Measurements from ENCODE around the gene CCDC71L.
"Not testable (repeated sequence)": the region's sequence is repeated elsewhere in the genome, so short reads cannot be mapped to it uniquely, and the experiment has no call there.

The CCDC71L gene

GRCh38 chr7:106660862-106661720 is at the start of gene CCDC71L:
Gene CCDC71L, minus strand, starts transcription at chr7:106661158. Its CDS starts 262 bp downstream, at chr7:106660896.
- DNase-seq: peak; percentile 94

DNA sequence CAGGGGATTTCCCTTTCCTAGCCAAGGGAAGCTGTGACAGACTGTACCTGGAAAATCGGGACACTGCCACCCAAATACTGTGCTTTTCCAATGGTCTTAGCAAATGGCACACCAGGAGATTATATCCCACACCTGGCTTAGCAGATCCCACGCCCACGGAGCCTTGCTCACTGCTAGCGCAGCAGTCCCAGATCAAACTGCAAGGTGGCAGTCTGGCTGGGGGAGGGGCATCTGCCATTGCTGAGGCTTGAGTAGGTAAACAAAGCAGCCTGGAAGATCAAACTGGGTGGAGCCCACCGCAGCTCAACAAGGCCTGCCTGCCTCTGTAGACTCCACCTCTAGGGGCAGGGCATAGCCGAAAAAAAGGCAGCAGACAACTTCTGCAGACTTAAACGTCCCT is 48.6 kb upstream of the CCDC71L start:
- not testable (repeated sequence) for DNase-seq

- DNase-seq: no peak
These were observed 43.3 kb upstream of the CCDC71L start for GRCh38 chr7:106704000-106704840.

GRCh38 chr7:106693677-106694353 is 32.9 kb upstream of the CCDC71L start:
- DNase-seq: no peak

DNA sequence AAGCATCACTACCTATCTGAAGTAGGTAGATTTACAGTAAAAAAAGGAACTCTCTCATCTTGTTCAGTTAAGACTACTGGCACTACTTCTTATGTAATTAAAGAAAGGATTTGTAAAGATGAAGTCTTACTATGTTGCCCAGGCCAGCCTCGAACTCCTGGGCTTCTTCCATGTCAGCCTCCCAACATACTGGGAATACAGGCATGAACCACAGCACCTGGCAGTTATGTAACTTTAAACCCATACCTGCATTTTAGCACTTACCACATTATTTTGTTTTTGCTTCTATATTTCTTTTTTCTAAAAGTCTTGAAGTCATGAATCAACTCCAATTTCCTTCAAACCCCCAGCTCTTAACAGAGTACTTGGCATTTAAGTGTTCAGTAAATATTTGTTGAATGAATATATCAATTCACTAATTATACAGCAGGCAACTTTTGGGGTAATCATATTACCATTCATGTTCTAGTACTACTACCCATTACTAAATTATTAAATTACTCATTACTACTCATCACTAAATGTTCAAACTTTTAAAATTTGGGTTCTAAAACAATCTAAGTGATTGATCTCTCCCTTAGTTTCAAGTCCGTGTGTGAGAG is 31.6 kb upstream of the CCDC71L start:
- DNase-seq: no peak

GRCh38 chr7:106688161-106688560 is 27.2 kb upstream of the CCDC71L start:
- DNase-seq: not testable (repeated sequence)

DNA sequence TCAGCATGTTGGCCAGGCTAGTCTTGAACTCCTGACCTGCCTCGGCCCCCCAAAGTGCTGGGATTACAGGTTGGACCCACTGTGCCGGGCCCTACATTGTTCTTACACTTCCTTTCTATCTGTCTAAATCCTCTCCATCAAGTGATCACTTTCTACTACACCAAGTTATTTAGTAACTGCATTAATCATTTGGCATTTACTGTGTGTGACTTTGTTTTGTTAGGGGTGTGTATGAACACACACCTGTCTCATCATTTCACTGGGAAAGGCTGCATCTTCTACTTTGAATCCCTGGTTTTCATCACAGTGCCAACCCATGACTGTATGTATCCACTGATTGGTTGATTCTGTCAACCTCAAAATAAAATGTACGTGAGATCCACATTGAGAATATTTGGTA is 23.0 kb upstream of the CCDC71L start:
- DNase-seq: no peak

GRCh38 chr7:106681815-106682495 is 21.0 kb upstream of the CCDC71L start:
- DNase-seq: no peak

DNA sequence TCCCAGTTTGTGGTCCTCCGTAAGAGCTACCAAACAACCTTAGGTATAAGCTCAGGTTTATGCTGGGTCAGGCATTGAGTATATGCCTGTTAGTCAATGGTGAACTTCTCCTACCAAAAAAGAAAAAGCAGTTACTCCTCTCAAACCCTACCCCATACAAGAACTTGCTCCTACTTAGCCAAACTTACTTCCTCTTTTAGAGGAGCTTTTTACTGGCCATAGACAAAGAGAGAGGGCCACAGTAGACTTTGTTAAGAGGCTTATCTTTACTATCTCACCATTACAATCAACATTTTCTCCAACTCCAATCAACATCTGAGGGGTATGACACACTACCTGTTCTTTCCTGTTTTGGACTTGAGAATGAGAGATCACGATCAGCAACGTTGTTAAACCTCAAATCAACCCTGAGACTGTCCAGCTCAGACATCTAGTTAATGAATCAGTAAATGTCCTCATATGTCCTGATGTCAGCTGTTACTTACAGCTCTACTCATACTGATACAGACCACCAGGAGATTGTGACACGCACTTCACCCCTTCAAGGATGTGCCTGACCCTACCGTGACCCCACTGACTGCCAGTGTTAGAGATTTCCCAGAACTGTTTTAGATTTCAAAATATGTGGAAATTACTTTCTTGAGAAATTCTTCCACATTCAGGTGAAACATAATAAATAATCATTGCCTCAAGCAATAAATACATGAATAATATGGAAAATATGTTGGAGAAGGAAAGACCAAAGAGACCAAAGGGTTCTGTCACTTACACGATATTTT is 18.4 kb upstream of the CCDC71L start:
- no peak for DNase-seq

DNA sequence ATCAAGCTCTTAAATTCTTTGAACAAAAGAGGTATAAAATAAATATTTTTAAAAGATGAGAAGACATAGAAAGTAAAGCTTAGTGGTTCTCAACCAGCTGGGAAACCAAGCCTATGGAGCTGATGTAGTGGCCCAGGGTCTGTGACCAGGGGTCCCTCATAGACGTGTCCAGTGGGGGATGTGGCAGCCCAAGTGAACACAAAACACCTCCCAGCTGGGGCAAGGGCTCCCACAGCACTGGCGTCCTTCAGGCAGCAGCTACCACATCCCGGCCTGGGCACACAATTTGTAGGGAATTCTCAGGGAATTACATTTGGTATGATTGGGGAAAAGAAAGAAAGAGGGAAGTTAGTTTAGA is 17.8 kb upstream of the CCDC71L start:
- DNase-seq: no peak

- not testable (repeated sequence) for DNase-seq
These were observed 15.5 kb upstream of the CCDC71L start for GRCh38 chr7:106676506-106676905.

GRCh38 chr7:106673688-106674087 is 12.7 kb upstream of the CCDC71L start:
- DNase-seq: not testable (repeated sequence)

DNA sequence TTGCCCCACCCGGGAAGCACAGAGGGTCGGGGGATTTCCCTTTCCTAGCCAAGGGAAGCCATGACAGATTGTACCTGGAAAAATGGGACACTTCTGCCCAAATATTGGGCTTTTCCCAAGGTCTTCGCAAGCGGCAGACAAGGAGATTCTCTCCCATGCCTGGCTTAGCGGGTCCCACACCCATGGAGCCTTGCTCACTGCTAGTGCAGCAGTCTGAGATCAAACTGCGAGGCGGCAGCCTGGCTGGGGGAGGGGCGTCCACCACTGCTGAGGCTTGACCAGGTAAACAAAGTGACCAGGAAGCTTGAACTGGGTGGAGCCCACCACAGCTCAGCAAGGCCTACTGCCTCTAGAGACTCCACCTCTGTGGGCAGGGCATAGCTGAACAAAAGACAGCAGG is 11.0 kb upstream of the CCDC71L start:
- DNase-seq: not testable (repeated sequence)

- no peak for DNase-seq
These were observed 10.2 kb upstream of the CCDC71L start for GRCh38 chr7:106671160-106671559.

- no peak for DNase-seq
These were observed 8.0 kb upstream of the CCDC71L start for GRCh38 chr7:106668861-106669524.

DNA sequence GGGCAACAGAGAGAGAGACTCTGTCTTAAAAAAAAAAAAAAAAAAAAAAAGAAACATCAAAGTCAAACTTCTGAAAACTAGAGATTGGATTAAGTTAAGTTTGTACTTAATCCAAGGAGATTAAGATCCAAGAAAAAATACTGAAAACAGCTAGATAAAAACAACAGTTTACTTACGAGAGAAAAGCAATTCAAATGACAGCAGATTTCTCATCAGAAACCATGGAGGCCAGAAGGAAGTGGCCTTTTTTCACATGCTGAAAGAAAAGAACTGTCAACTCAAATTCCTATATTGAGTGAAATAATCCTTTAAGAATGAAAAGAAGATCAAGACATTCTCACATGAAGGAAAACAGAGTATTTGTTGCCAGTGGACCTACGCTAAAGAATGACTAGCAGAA is 5.4 kb upstream of the CCDC71L start:
- DNase-seq: no peak

DNA sequence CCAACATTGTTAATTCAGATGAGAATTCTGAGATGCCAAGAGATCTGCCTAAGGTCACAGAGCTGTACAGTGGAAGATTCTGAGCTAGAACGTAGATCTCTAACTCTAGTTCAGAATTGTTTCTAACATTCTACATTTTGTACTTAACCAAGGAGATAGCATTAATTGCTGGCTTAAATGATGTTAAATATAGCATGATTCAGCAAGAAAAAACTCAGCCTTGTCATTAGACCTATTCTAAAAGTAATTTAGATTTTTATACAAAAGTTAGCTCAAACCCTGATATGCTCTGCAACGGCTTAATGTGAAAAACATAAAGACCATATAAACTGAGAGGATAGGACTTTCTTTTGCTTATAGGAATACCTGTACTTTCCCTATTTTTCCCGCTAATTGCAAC is 3.4 kb upstream of the CCDC71L start:
- no peak for DNase-seq

- peak; percentile 75 for DNase-seq
These were observed 746 bp downstream of the CCDC71L start for GRCh38 chr7:106659963-106660861.

- no peak for DNase-seq
These were observed 1.6 kb downstream of the CCDC71L start for GRCh38 chr7:106659166-106659962.
